H9 (cell line): ENCODE results near the gene ANKMY1. TPM values are rescaled to one million over a fixed set of nuclear protein-coding genes. Genes with fewer than 3 reads are reported as not detected.

Experiments used
- DNase-seq: peaks from one replicate; pipeline ENCODE4 v3.0.0-alpha.2; 2017
- H2AFZ ChIP-seq: one replicate; pipeline ENCODE4 v1.6.1; 2013; ENCODE audit warnings: mild to moderate bottlenecking, low read length, control low read depth, moderate library complexity
- H2AK5ac ChIP-seq: 2 replicates; pipeline ENCODE4 v1.6.1; 2013; ENCODE audit warnings: low read length, control low read depth, mixed read lengths; ENCODE audit not compliant: insufficient read length
- H2BK120ac ChIP-seq: one replicate; pipeline ENCODE4 v1.6.1; 2013; ENCODE audit warnings: low read depth, mild to moderate bottlenecking, low read length, control low read depth, inconsistent platforms; ENCODE audit not compliant: poor library complexity, severe bottlenecking
- H2BK12ac ChIP-seq: 2 replicates; pipeline ENCODE4 v1.6.1; 2013; ENCODE audit warnings: low read length, control low read depth, mixed read lengths, low read depth; ENCODE audit not compliant: insufficient read length
- H2BK15ac ChIP-seq: 2 replicates; pipeline ENCODE4 v1.6.1; 2013; ENCODE audit warnings: low read depth, low read length, control low read depth
- H2BK20ac ChIP-seq: one replicate; pipeline ENCODE4 v1.6.1; 2013; ENCODE audit warnings: low read depth, mild to moderate bottlenecking, low read length, control low read depth, inconsistent platforms; ENCODE audit not compliant: poor library complexity, severe bottlenecking
- H2BK5ac ChIP-seq: 2 replicates; pipeline ENCODE4 v1.6.1; 2013; ENCODE audit warnings: low read length, control low read depth, mixed read lengths; ENCODE audit not compliant: insufficient read length
- H3K14ac ChIP-seq: 2 replicates; pipeline ENCODE4 v1.6.1; 2013; ENCODE audit warnings: low read length, control low read depth; ENCODE audit not compliant: insufficient read depth
- H3K18ac ChIP-seq: 2 replicates; pipeline ENCODE4 v1.6.1; 2013; ENCODE audit warnings: low read depth, mild to moderate bottlenecking, mixed read lengths, low read length, control low read depth; ENCODE audit not compliant: insufficient read length
- H3K23ac ChIP-seq: 2 replicates; pipeline ENCODE4 v1.6.1; 2013; ENCODE audit warnings: low read length, control low read depth, mixed read lengths, low read depth; ENCODE audit not compliant: insufficient read length
- H3K23me2 ChIP-seq: 2 replicates; pipeline ENCODE4 v1.6.1; 2013; ENCODE audit warnings: low read depth, mild to moderate bottlenecking, mixed read lengths, low read length, control low read depth; ENCODE audit not compliant: insufficient read length, poor library complexity, severe bottlenecking
- H3K27ac ChIP-seq: 2 replicates; pipeline ENCODE4 v1.5.1; 2013; ENCODE audit warnings: low read length, control low read depth, mixed read lengths, low read depth; ENCODE audit not compliant: insufficient read length
- H3K27me3 ChIP-seq: 2 replicates; pipeline ENCODE4 v1.6.1; 2013; ENCODE audit warnings: low read length, control low read depth, inconsistent platforms; ENCODE audit not compliant: insufficient read depth
- H3K4ac ChIP-seq: 2 replicates; pipeline ENCODE4 v1.6.1; 2013; ENCODE audit warnings: low read depth, mild to moderate bottlenecking, control low read depth, inconsistent platforms, low read length, moderate library complexity
- H3K4me1 ChIP-seq: 2 replicates; pipeline ENCODE4 v1.6.1; 2013; ENCODE audit warnings: low read length, control low read depth, inconsistent platforms; ENCODE audit not compliant: insufficient read depth
- H3K4me2 ChIP-seq: 2 replicates; pipeline ENCODE4 v1.6.1; 2013; ENCODE audit warnings: low read length, control low read depth, mixed read lengths; ENCODE audit not compliant: insufficient read length, insufficient read depth
- H3K56ac ChIP-seq: 2 replicates; pipeline ENCODE4 v1.6.1; 2013; ENCODE audit warnings: low read depth, mild to moderate bottlenecking, mixed read lengths, low read length, control low read depth; ENCODE audit not compliant: insufficient read length
- H3K79me1 ChIP-seq: 2 replicates; pipeline ENCODE4 v1.6.1; 2013; ENCODE audit warnings: low read depth, mild to moderate bottlenecking, moderate library complexity, low read length, control low read depth, inconsistent platforms; ENCODE audit not compliant: insufficient read depth, poor library complexity, severe bottlenecking
- H3K79me2 ChIP-seq: 2 replicates; pipeline ENCODE4 v1.6.1; 2013; ENCODE audit warnings: low read length, control low read depth, inconsistent platforms; ENCODE audit not compliant: insufficient read depth
- H3K9ac ChIP-seq: 2 replicates; pipeline ENCODE4 v1.6.1; 2013; ENCODE audit warnings: low read length, control low read depth, mixed read lengths; ENCODE audit not compliant: insufficient read length; ENCODE audit errors: extremely low read depth
- H3K9me3 ChIP-seq: one replicate; pipeline ENCODE4 v1.6.1; 2013; ENCODE audit warnings: low read depth, low read length, inconsistent platforms; ENCODE audit not compliant: control insufficient read depth
- H3T11ph ChIP-seq: one replicate; pipeline ENCODE4 v1.6.1; 2013; ENCODE audit warnings: mild to moderate bottlenecking, low read length, control low read depth, inconsistent platforms
- H4K20me1 ChIP-seq: one replicate; pipeline ENCODE4 v1.6.1; 2013; ENCODE audit not compliant: control insufficient read depth, insufficient read length, insufficient read depth
- H4K5ac ChIP-seq: 2 replicates; pipeline ENCODE4 v1.6.1; 2013; ENCODE audit warnings: low read depth, mild to moderate bottlenecking, mixed read lengths, low read length, control low read depth; ENCODE audit not compliant: insufficient read length
- H4K8ac ChIP-seq: replicated peaks from 2 replicates; pipeline ENCODE4 v1.6.1; 2013; ENCODE audit warnings: low read length, control low read depth, mixed read lengths, low read depth; ENCODE audit not compliant: insufficient read length
- H4K91ac ChIP-seq: 2 replicates; pipeline ENCODE4 v1.6.1; 2013; ENCODE audit warnings: low read depth, mild to moderate bottlenecking, moderate library complexity, mixed read lengths, low read length, control low read depth; ENCODE audit not compliant: insufficient read length
- H3K27ac Mint-ChIP-seq, 3 experiments: 2 replicates in 2 of 3; 3 replicates in 1 of 3; pipeline ENCODE4 v1.8.0; 2020 to 2021; ENCODE audit warnings: mixed read lengths in 3 of 3, mild to moderate bottlenecking in 1 of 3, moderate library complexity in 1 of 3
- H3K27me3 Mint-ChIP-seq: 2 replicates; pipeline ENCODE4 v1.8.0; 2021; ENCODE audit warnings: low read depth, mild to moderate bottlenecking, moderate library complexity, mixed read lengths
- H3K36me3 Mint-ChIP-seq, 3 experiments: 2 replicates in 2 of 3; 3 replicates in 1 of 3; pipeline ENCODE4 v1.8.0; 2020 to 2021; ENCODE audit warnings: low read depth in 3 of 3, mixed read lengths in 3 of 3; ENCODE audit not compliant: insufficient read depth in 1 of 3
- H3K4me1 Mint-ChIP-seq, 2 experiments: 2 replicates each; pipeline ENCODE4 v1.8.0; 2020; ENCODE audit warnings: mixed read lengths in 2 of 2
- H3K4me3 Mint-ChIP-seq, 2 experiments: 2 replicates in 1 of 2; 3 replicates in 1 of 2; pipeline ENCODE4 v1.8.0; 2020 to 2021; ENCODE audit warnings: mild to moderate bottlenecking in 2 of 2, mixed read lengths in 2 of 2, moderate library complexity in 1 of 2
- H3K9me3 Mint-ChIP-seq, 2 experiments: 2 replicates in 1 of 2; 3 replicates in 1 of 2; pipeline ENCODE4 v1.8.0; 2020; ENCODE audit warnings: mild to moderate bottlenecking in 2 of 2, mixed read lengths in 2 of 2, moderate library complexity in 1 of 2
- CTCF ChIP-seq: fragments of 200-600 bp; sonication (generic); conservative IDR thresholded peaks from 3 replicates; pipeline ENCODE4 v1.8.0; 2021; ENCODE audit warnings: antibody characterized with exemption, mild to moderate bottlenecking
- WGBS: extraction: QIAGEN DNeasy Blood & Tissue Kit; methylation state at CpG from one replicate; pipeline ENCODE4 v1.1.7; 2013; ENCODE audit warnings: missing lambda C conversion rate, low lambda C conversion rate, mixed read lengths; ENCODE audit not compliant: insufficient read length; ENCODE audit errors: extremely low coverage; 5-methylcytosine and 5-hydroxymethylcytosine counted together
- total RNA-seq: library from RNA; stranded (reverse); gene quantifications from 2 replicates; pipeline ENCODE4 v1.2.1, GENCODE V29; 2021

The ANKMY1 gene
- total RNA-seq, 1 experiment from 2014 or later = 13.7 TPM

GRCh38 chr2:240472078-240472790 is 85.6 kb downstream of the ANKMY1 start:
- no peak overlapping the region for H2BK20ac ChIP-seq

More at GRCh38 chr2:240472078-240472790, 85.6 kb downstream of the ANKMY1 start:
- Histone ChIP-seq H3K9ac (no peak overlapping the region), H4K5ac (no peak overlapping the region), H3K14ac (no peak overlapping the region; the same call in 1 of the 2 replicates), H3K79me2 (no peaks in the 10 kb centered on the region), H3K27me3 (no peaks in the 10 kb centered on the region; the same call in 1 of the 2 replicates), H3K23ac (no peak overlapping the region), H2BK15ac (no peak overlapping the region), H3K4me1 (no peaks in the 10 kb centered on the region), H4K91ac (no peak overlapping the region), H3K23me2 (no peaks in the 10 kb centered on the region), H2BK120ac (no peak overlapping the region), H2BK12ac (no peak overlapping the region), H2BK5ac (no peak overlapping the region), H4K8ac (no peak overlapping the region), H3K9me3 (no peaks in the 10 kb centered on the region), H3T11ph (no peak overlapping the region), H3K27ac (no peak overlapping the region), H2AFZ (no peak overlapping the region), H3K79me1 (no peaks in the 10 kb centered on the region), H2AK5ac (no peak overlapping the region), H3K4ac (no peak overlapping the region), H3K18ac (no peak overlapping the region), H4K20me1 (no peaks in the 10 kb centered on the region), H3K56ac (no peak overlapping the region), H3K4me2 (no peak overlapping the region)
- Mint-ChIP-seq H3K4me3 (no peak overlapping the region), H3K4me1 (peaks cover 2 to 3% of the 10 kb centered on the region in 2 experiments; a peak in 2 of 4 replicates), H3K27me3 (peaks cover 23% of the 10 kb centered on the region), H3K27ac (no peak overlapping the region), H3K36me3 (no peaks in the 10 kb centered on the region; a peak in 1 of 7 replicates), H3K9me3 (peaks cover 3 to 7% of the 10 kb centered on the region in 2 experiments)
- no peak for TF ChIP-seq CTCF
- no CpG with 5 or more reads among the region's 11 CpGs for WGBS
- no peak for DNase-seq
